Neutrophil (primary cell): ENCODE measurements around the gene SCMH1.

Experiments
- H3K27ac ChIP-seq: fragments of 200-600 bp; sonication (generic); 2 replicates; pipeline ENCODE4 v1.5.1; 2016; ENCODE audit warnings: mild to moderate bottlenecking, moderate library complexity
- H3K27me3 ChIP-seq: fragments of 200-600 bp; sonication (generic); 2 replicates; pipeline ENCODE4 v1.6.0; 2016; ENCODE audit warnings: mild to moderate bottlenecking
- H3K36me3 ChIP-seq: fragments of 200-600 bp; sonication (generic); 2 replicates; pipeline ENCODE4 v1.5.1; 2017
- H3K4me1 ChIP-seq, 2 experiments: fragments of 200-600 bp in 1 of 2; sonication (generic) in 1 of 2; 1 replicate in 1 of 2; 2 replicates in 1 of 2; pipeline versions ENCODE4 v1.5.1 to v1.6.1; 2013 to 2016; ENCODE audit warnings: low read depth in 1 of 2, low read length in 1 of 2, mild to moderate bottlenecking in 1 of 2, moderate library complexity in 1 of 2; ENCODE audit not compliant: control insufficient read depth in 1 of 2, insufficient read depth in 1 of 2
- H3K4me3 ChIP-seq, 2 experiments: fragments of 200-600 bp in 1 of 2; sonication (generic) in 1 of 2; 1 replicate in 1 of 2; 2 replicates in 1 of 2; pipeline ENCODE4 v1.5.1; 2013 to 2016; ENCODE audit warnings: low read depth in 1 of 2, low read length in 1 of 2, mild to moderate bottlenecking in 1 of 2, moderate library complexity in 1 of 2
- H3K9me3 ChIP-seq: fragments of 200-600 bp; sonication (generic); 2 replicates; pipeline ENCODE4 v1.5.1; 2016
- CTCF ChIP-seq: fragments of 200-600 bp; sonication (generic); IDR thresholded peaks from 2 replicates; pipeline ENCODE4 v1.5.1; 2016; ENCODE audit warnings: antibody characterized with exemption

SCMH1 gene

DNA sequence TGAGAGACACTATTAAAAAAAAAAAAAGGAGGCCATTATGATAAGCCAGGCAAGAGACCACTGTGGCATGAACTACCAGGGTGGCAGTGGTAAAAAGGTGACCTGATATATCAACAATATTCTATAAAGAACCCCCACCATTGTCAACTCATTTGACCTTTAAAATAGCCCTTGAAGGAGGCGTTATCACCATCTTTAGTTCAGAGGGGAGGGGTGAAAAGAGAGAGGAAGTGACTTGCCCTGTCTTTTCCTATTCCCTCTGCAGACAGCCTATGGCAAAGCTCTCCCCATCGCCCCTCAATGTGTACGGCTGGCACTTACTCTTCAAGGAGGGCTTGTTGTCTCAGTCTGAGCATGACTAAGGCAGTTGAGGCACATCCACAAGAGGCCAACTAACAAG, 208.8 kb downstream of the SCMH1 start:
- H3K27ac ChIP-seq, result no peak overlapping the region
- no peaks in the 10 kb centered on the region for H3K9me3 ChIP-seq
- H3K4me1 ChIP-seq, result no peaks in the 10 kb centered on the region
- no peaks in the 10 kb centered on the region for H3K27me3 ChIP-seq
- no peak overlapping the region for H3K4me3 ChIP-seq
- no peak for TF ChIP-seq CTCF
- peaks cover 56% of the 10 kb centered on the region for H3K36me3 ChIP-seq

DNA sequence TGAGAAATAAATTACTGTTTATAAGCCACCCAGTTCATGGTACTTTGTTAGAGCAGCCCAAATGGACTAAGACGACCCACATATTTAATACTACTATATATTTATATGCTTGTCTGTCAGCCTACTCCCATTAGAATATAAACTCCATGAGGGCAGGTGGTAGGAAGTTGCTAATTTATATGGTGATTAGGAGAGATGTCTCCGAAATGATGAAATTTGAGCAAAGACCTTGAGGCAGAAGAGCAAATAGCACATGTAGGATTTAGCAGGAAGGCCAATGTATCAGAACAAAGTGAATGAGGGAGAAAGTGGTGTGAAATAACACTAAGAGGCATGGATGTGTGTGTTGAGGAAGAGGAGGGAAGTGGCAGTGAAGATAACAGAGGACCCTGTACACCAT, 210.0 kb downstream of the SCMH1 start:
- Histone ChIP-seq H3K9me3 (no peaks in the 10 kb centered on the region), H3K4me3 (no peak overlapping the region), H3K36me3 (peaks cover 57% of the 10 kb centered on the region)

DNA sequence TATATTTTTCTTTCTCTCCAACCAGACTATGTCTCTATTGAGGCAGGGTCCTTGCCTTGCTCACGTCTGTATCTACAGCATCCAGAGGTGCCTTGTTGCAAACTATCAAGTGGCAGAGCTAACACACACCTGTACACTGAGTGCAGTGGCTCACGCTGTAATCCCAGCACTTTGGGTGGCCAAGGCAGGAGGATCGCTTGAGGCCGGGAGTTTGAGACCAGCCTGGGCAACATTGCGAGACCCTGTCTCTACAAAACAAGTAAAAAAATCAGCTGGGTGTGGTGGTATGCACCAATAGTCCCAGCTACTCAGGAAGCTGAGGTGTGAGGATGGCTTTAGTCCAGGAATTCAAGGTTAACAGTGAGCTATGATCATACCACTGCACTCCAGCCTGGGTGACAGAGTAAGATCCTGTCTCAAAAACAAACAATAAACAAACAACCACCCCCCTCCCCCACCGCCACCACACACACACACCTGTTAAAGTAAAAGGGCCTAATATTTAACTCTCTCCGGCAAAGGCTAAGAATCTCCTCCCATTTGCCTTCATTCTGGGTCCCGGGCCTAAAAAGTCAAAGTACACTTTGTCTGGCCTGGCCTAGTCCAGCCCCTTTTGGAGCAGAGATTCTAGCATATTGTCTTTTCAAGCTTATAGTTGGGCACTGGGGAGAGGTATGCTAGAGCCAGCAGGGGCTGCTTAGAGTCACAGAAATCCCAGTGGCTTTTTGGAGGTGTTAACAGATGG, 211.1 kb downstream of the SCMH1 start:
- H3K27ac ChIP-seq, result no peak overlapping the region
- TF ChIP-seq CTCF, result no peak

More for the DNA sequence above, 210.0 kb downstream of the SCMH1 start:
- TF ChIP-seq CTCF, result no peak
- Histone ChIP-seq H3K27ac (no peak overlapping the region), H3K27me3 (no peaks in the 10 kb centered on the region), H3K4me1 (no peaks in the 10 kb centered on the region)

DNA sequence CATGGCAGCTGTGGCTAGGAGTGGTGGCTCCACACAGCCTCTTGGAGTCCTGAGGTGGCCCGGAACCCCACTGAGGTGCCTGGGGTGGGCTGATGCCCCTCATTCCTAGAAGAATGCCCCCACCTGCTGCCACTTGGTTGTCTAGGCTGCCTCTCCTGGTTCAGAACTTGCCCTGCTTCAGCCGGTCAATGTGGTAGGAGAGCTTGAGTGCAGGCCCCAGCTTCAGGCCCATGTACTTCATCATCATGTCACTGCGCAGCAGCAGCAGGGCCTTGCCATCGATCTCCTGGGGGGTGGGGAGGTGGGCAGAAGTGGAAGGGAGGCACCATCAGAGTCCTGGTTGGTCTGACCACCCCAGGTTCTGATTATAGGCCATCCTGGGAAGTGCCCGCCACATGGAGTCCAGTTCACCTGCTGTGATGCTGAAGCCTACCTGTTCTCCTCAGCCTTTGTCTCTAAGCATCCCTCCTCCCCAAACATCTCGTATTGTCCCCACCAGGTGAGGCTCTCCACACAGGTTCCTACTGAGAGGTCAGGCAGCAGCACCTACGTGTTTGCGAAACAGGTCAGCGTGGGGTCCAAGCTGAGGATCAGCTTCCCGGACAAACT, 214.0 kb downstream of the SCMH1 start:
- peaks cover 72% of the 10 kb centered on the region for H3K36me3 ChIP-seq

More for the DNA sequence above, 211.1 kb downstream of the SCMH1 start:
- Histone ChIP-seq H3K36me3 (peaks cover 61% of the 10 kb centered on the region), H3K9me3 (no peaks in the 10 kb centered on the region), H3K4me3 (no peak overlapping the region), H3K27me3 (no peaks in the 10 kb centered on the region), H3K4me1 (no peaks in the 10 kb centered on the region)

More for the DNA sequence above, 214.0 kb downstream of the SCMH1 start:
- no peak for TF ChIP-seq CTCF
- Histone ChIP-seq H3K9me3 (no peaks in the 10 kb centered on the region), H3K4me3 (no peak overlapping the region), H3K4me1 (no peaks in the 10 kb centered on the region), H3K27me3 (no peaks in the 10 kb centered on the region), H3K27ac (no peak overlapping the region)
